Small intestine (tissue), 7 donors: ENCODE data around the gene AJAP1. TPM values are rescaled to one million over a fixed set of nuclear protein-coding genes. Genes with fewer than 3 reads are reported as not detected.

Experiments
- DNase-seq, 2 donors: peaks; one replicate each; pipeline versions ENCODE4 v3.0.0 to v3.0.0-alpha.2; 2013
- FAIRE-seq: peaks from 2 replicates; lab custom pipeline; 2012; peaks lifted over from hg19 to GRCh38; lab: Jason Lieb, UNC
- H3K27ac ChIP-seq, 3 donors: one replicate each; pipeline ENCODE4 v1.5.1; 2013; ENCODE audit warnings: low read length in 2 of 3, mild to moderate bottlenecking in 2 of 3, control low read depth in 1 of 3, inconsistent platforms in 1 of 3, low read depth in 1 of 3, moderate library complexity in 1 of 3
- H3K27me3 ChIP-seq, 3 donors: one replicate each; pipeline ENCODE4 v1.6.1; 2013; ENCODE audit warnings: low read length in 3 of 3, inconsistent platforms in 1 of 3; ENCODE audit not compliant: control insufficient read depth in 3 of 3, insufficient read depth in 3 of 3
- H3K36me3 ChIP-seq, 3 donors: one replicate each; pipeline ENCODE4 v1.6.1; 2013; ENCODE audit warnings: low read length in 3 of 3, inconsistent platforms in 1 of 3, low read depth in 1 of 3, mild to moderate bottlenecking in 1 of 3, moderate library complexity in 1 of 3; ENCODE audit not compliant: control insufficient read depth in 3 of 3, insufficient read depth in 2 of 3
- H3K4me1 ChIP-seq, 3 donors: one replicate each; pipeline ENCODE4 v1.6.1; 2013; ENCODE audit warnings: low read length in 2 of 3, inconsistent platforms in 1 of 3, low read depth in 1 of 3, mild to moderate bottlenecking in 1 of 3, moderate library complexity in 1 of 3; ENCODE audit not compliant: control insufficient read depth in 3 of 3, insufficient read depth in 2 of 3
- H3K4me3 ChIP-seq, 3 donors: one replicate each; pipeline ENCODE4 v1.5.1; 2013; ENCODE audit warnings: low read length in 3 of 3, control low read depth in 1 of 3, inconsistent platforms in 1 of 3, low read depth in 1 of 3, mild to moderate bottlenecking in 1 of 3, moderate library complexity in 1 of 3
- H3K9me3 ChIP-seq, 2 donors: one replicate each; pipeline ENCODE4 v1.6.1; 2013; ENCODE audit warnings: low read depth in 1 of 2, low read length in 1 of 2; ENCODE audit not compliant: control insufficient read depth in 2 of 2, insufficient read depth in 1 of 2
- WGBS, 3 donors: extraction: QIAGEN DNeasy Blood & Tissue Kit; methylation state at CpG; one replicate each; pipeline ENCODE4 v1.1.7; 2013; 5-methylcytosine and 5-hydroxymethylcytosine counted together
- polyA plus RNA-seq, 4 donors: library from polyadenylated mRNA; stranded (reverse) in 3 of 4; unstranded in 1 of 4; fragments of 200-250 nt in 3 of 4; fragments of 120-200 nt in 1 of 4; gene quantifications; one replicate each; pipeline versions ENCODE4 v1.2.1 to v1.2.3, GENCODE V29; 2013
- donor health status: healthy with polysubstance abuse.
- donor health status: control.
- donor health status: control.
- donor health status: Bipolar disorder and iron deficiency.
- donor health status: healthy.

The AJAP1 gene
- polyA plus RNA-seq, 4 donors, result 0.13 to 0.27 (median 0.27) TPM; not detected in 1

DNA sequence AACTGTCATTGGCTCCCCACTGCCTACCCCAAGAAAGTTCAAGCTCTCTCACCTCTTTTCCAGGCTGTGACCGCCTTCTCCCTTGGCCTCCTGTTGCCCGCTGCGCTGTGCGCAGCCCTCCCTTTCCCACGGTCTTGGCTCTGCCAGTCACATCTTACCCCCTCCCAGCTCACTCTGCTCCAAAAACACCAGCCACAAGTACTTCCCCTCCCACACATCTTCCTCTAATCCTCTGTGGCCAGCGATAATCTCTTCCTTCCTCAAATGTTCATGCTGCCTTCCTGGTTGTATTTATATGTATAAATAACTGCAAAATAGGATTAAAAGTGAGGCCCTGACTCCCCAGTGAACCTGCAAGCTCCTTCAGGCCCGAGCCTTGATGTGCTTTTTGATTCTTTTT lies 81.8 kb downstream of the AJAP1 start:
- no peak overlapping the region for H3K27ac ChIP-seq
- 48 to 57% (median 55%) methylated on average over 7 of the region's 7 CpGs for WGBS, 3 donors
- H3K27me3 ChIP-seq, result no peaks in the 10 kb centered on the region
- H3K4me1 ChIP-seq, result no peaks in the 10 kb centered on the region
- no peak overlapping the region for H3K4me3 ChIP-seq
- no peak for FAIRE-seq
- H3K9me3 ChIP-seq, result peaks cover 0 to 4% of the 10 kb centered on the region in 2 donors
- DNase-seq, result no peak
- no peaks in the 10 kb centered on the region for H3K36me3 ChIP-seq

DNA sequence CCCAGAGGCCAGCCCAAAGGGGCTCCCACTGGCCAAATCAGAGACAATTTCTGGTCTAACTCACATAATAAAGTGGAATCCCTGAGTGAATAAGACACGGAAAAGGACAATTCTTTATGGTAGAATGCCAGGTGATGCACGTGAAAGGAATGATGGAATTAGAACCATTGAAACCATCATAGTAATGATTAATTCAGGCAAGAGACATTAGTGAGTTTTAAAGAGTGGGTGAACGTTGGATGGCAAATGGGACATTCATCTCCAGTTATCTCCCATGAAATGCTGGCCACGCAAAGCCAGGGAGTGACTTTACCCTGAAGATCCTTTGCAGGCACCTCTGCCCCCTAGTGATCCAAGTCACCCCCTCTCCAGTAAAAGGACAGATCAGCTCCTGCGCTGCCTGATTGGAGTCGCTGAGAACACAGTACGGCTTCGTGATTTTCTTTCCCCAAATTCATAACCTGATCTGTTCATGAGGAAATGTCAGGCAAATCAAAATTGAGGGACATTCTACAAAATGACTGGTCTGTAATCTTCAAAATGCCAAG lies 87.5 kb downstream of the AJAP1 start:
- 51 to 71% (median 63%) methylated on average over 8 of the region's 8 CpGs for WGBS, 3 donors
- H3K4me3 ChIP-seq, result no peak overlapping the region

DNA sequence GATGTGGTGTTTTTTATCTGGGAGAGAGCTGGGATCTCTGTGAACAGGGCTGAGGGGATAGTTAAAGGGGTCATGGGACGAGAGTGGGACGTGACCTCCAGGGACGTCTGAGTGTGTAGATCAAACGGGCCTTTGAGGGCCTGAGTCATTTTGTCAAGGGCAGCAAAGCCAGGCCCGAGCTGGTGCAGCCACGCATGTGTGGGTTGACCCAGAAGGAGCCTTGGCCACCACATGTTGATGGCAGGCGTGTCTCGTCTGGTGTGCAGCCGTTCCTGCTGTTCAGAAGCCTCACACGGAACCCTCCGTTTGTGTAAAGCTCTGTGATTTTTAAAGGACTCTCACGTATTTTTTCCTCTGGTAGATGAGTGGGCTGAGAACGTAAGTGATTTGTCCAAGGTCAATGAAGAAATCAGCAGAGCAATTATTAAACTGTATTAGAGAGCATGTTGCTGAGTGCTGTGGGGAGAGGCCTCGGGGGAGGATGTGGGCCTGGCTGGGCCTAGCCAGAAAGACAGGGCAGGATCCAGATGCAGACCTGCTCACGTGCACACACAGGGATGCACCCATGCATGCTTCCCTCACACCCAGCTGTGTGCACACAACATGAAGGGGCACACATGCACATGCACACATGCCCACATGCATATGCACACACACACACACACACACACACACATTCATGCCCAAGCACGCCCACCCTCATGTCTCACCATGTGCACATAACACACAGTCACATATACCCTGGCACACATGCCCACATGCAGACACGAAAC lies 89.8 kb downstream of the AJAP1 start:
- 79 to 82% (median 80%) methylated on average over 17 of the region's 17 CpGs for WGBS, 3 donors
- Histone ChIP-seq H3K36me3 (no peaks in the 10 kb centered on the region), H3K9me3 (no peaks in the 10 kb centered on the region), H3K27ac (no peak overlapping the region), H3K4me1 (no peaks in the 10 kb centered on the region), H3K4me3 (no peak overlapping the region), H3K27me3 (no peaks in the 10 kb centered on the region)
- FAIRE-seq, result no peak
- DNase-seq, result no peak

More for the DNA sequence above, 87.5 kb downstream of the AJAP1 start:
- Histone ChIP-seq H3K36me3 (no peaks in the 10 kb centered on the region), H3K9me3 (peaks cover 0 to 4% of the 10 kb centered on the region in 2 donors), H3K27me3 (no peaks in the 10 kb centered on the region), H3K27ac (no peak overlapping the region), H3K4me1 (no peaks in the 10 kb centered on the region)
- FAIRE-seq (no peak), DNase-seq (no peak)

DNA sequence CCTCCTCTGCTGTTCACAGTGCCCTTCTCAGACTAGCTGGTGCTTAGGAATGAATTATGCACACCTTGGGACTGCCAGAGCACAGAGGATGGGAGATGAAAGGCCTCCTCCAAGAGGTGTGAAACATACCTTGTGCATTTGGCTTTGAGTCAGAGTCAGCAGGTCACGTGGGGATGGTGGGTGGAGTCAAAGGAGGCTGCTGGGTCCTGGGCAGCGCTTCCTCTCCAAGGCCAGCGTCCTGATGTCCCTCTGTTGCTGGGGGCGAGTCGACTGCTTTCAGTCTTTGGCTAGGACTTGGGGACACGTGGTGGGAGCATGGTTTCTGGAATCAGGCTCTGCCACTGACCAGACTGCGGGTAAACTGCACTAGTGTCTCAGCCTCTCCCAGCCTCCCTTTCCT lies 91.2 kb downstream of the AJAP1 start:
- H3K4me3 ChIP-seq, result no peak overlapping the region
- no peaks in the 10 kb centered on the region for H3K36me3 ChIP-seq
- no peaks in the 10 kb centered on the region for H3K9me3 ChIP-seq
- DNase-seq (no peak), FAIRE-seq (no peak)
- no peaks in the 10 kb centered on the region for H3K27me3 ChIP-seq
- no peak overlapping the region for H3K27ac ChIP-seq
- no peaks in the 10 kb centered on the region for H3K4me1 ChIP-seq
- WGBS, 3 donors, result 36 to 40% (median 40%) methylated on average over 7 of the region's 7 CpGs

GRCh38 chr1:4749406-4749805 lies 95.0 kb downstream of the AJAP1 start:
- Histone ChIP-seq H3K36me3 (no peaks in the 10 kb centered on the region), H3K27me3 (no peaks in the 10 kb centered on the region), H3K9me3 (peaks cover 0 to 3% of the 10 kb centered on the region in 2 donors), H3K27ac (no peak overlapping the region), H3K4me3 (no peak overlapping the region), H3K4me1 (no peaks in the 10 kb centered on the region)
- DNase-seq (no peak), FAIRE-seq (no peak)
- 79 to 87% (median 82%) methylated on average over 11 of the region's 11 CpGs for WGBS, 3 donors

GRCh38 chr1:4750177-4750576 lies 95.8 kb downstream of the AJAP1 start:
- WGBS, 3 donors, result 48 to 64% (median 57%) methylated on average over 3 of the region's 3 CpGs
- Histone ChIP-seq H3K27me3 (no peaks in the 10 kb centered on the region), H3K27ac (no peak overlapping the region), H3K36me3 (no peaks in the 10 kb centered on the region), H3K9me3 (peaks cover 0 to 3% of the 10 kb centered on the region in 2 donors), H3K4me1 (no peaks in the 10 kb centered on the region), H3K4me3 (no peak overlapping the region)
- FAIRE-seq, result no peak
- no peak for DNase-seq

DNA sequence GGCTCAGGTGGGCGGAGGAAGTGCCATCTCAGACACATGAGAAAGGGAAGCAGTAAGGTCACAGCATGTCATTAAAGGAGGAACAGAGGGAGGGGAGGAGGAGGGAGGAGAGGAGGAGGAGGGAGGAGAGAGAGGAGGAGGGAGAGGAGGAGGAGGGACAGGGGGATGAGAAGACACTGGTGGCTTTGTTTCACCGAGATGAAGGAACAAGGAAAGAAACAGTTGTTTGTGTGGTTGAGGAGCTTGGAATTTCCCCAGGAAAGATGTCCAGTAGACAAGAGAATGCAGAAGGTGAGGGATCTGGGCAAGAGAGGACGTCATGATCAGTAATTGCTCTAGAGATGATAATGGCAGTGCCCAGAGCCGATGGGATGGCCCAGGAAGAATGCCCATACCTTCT lies 97.7 kb downstream of the AJAP1 start:
- no peak overlapping the region for H3K27ac ChIP-seq
- 41 to 55% (median 45%) methylated on average over 4 of the region's 4 CpGs for WGBS, 3 donors
- H3K9me3 ChIP-seq, result peaks cover 0 to 3% of the 10 kb centered on the region in 2 donors
- no peaks in the 10 kb centered on the region for H3K4me1 ChIP-seq
- DNase-seq (no peak), FAIRE-seq (no peak)
- no peaks in the 10 kb centered on the region for H3K36me3 ChIP-seq
- H3K4me3 ChIP-seq, result no peak overlapping the region
- H3K27me3 ChIP-seq, result no peaks in the 10 kb centered on the region

- H3K4me3 ChIP-seq, result no peak overlapping the region
- WGBS, 3 donors, result 52 to 63% (median 62%) methylated on average over 1 to 2 of the region's 2 CpGs
- DNase-seq (no peak), FAIRE-seq (no peak)
- H3K4me1 ChIP-seq, result no peaks in the 10 kb centered on the region
- no peaks in the 10 kb centered on the region for H3K36me3 ChIP-seq
- H3K9me3 ChIP-seq, result peaks cover 0 to 3% of the 10 kb centered on the region in 2 donors
- H3K27ac ChIP-seq, result no peak overlapping the region
- H3K27me3 ChIP-seq, result no peaks in the 10 kb centered on the region
These were observed 100.4 kb downstream of the AJAP1 start for GRCh38 chr1:4754816-4755215.
